Large intestine (tissue), 3 donors: ENCODE measurements around the gene BMPR1A. TPM values are rescaled to one million over a fixed set of nuclear protein-coding genes. Genes with fewer than 3 reads are reported as not detected.

Experiments used
- DNase-seq, 2 donors: peaks; one replicate each; pipeline versions ENCODE4 v3.0.0 to v3.0.0-alpha.2; 2013
- H3K27ac ChIP-seq: one replicate; pipeline ENCODE4 v1.5.1; 2013; ENCODE audit warnings: low read length
- H3K27me3 ChIP-seq: 2 replicates; pipeline ENCODE4 v1.6.1; 2013; ENCODE audit warnings: low read length; ENCODE audit not compliant: control insufficient read depth, insufficient read depth
- H3K36me3 ChIP-seq: 2 replicates; pipeline ENCODE4 v1.6.1; 2013; ENCODE audit warnings: low read length; ENCODE audit not compliant: control insufficient read depth, insufficient read depth
- H3K4me1 ChIP-seq: one replicate; pipeline ENCODE4 v1.6.1; 2013; ENCODE audit warnings: low read length; ENCODE audit not compliant: control insufficient read depth, insufficient read depth
- H3K4me3 ChIP-seq: one replicate; pipeline ENCODE4 v1.5.1; 2013; ENCODE audit warnings: low read length
- H3K9me3 ChIP-seq: one replicate; pipeline ENCODE4 v1.6.1; 2013; ENCODE audit warnings: mild to moderate bottlenecking, low read depth, low read length, moderate library complexity; ENCODE audit not compliant: control insufficient read depth
- WGBS: methylation state at CpG from one replicate; pipeline ENCODE4 v1.1.5; 2013; ENCODE audit warnings: low lambda C conversion rate; ENCODE audit not compliant: insufficient coverage; 5-methylcytosine and 5-hydroxymethylcytosine counted together
- polyA plus RNA-seq: library from polyadenylated mRNA; unstranded; fragments of 120-200 nt; gene quantifications from one replicate; pipeline ENCODE4 v1.2.1, GENCODE V29; 2013

Gene BMPR1A
- polyA plus RNA-seq, 1 donor = 41.5 TPM

- H3K27me3 ChIP-seq = no peaks in the 10 kb centered on the region
- WGBS = 0% methylated on average over 2 of the region's 3 CpGs
- H3K4me3 ChIP-seq = no peak overlapping the region
- peaks cover 8% of the 10 kb centered on the region for H3K4me1 ChIP-seq
- DNase-seq = peak in 1 of 2 donors; percentile 13
- H3K36me3 ChIP-seq = no peaks in the 10 kb centered on the region
- H3K9me3 ChIP-seq = no peaks in the 10 kb centered on the region
- no peak overlapping the region for H3K27ac ChIP-seq
Observed at GRCh38 chr10:86759073-86759672, 2.8 kb downstream of the BMPR1A start.

GRCh38 chr10:86763404-86763803 is 7.0 kb downstream of the BMPR1A start:
- Histone ChIP-seq H3K9me3 (no peaks in the 10 kb centered on the region), H3K4me3 (no peak overlapping the region), H3K36me3 (no peaks in the 10 kb centered on the region), H3K4me1 (peaks cover 4% of the 10 kb centered on the region), H3K27ac (no peak overlapping the region), H3K27me3 (no peaks in the 10 kb centered on the region)
- 96% methylated on average over 2 of the region's 5 CpGs for WGBS
- no peak for DNase-seq

- no peaks in the 10 kb centered on the region for H3K36me3 ChIP-seq
- 95% methylated on average over 2 of the region's 2 CpGs for WGBS
- H3K9me3 ChIP-seq = no peaks in the 10 kb centered on the region
- no peaks in the 10 kb centered on the region for H3K4me1 ChIP-seq
- no peak overlapping the region for H3K4me3 ChIP-seq
- no peak for DNase-seq
- H3K27me3 ChIP-seq = no peaks in the 10 kb centered on the region
- no peak overlapping the region for H3K27ac ChIP-seq
Observed at GRCh38 chr10:86765548-86765947, 9.1 kb downstream of the BMPR1A start.

- H3K27me3 ChIP-seq = no peaks in the 10 kb centered on the region
- H3K9me3 ChIP-seq = no peaks in the 10 kb centered on the region
- no peaks in the 10 kb centered on the region for H3K4me1 ChIP-seq
- H3K36me3 ChIP-seq = no peaks in the 10 kb centered on the region
- no peak for DNase-seq
- no peak overlapping the region for H3K4me3 ChIP-seq
- WGBS = 20% methylated on average over 1 of the region's 1 CpG
- no peak overlapping the region for H3K27ac ChIP-seq
Observed at GRCh38 chr10:86768412-86769062, 12.1 kb downstream of the BMPR1A start.

- WGBS = no CpG with 5 or more reads among the region's 10 CpGs
Observed at GRCh38 chr10:86769991-86770390, 13.6 kb downstream of the BMPR1A start.

GRCh38 chr10:86770412-86770960 is 14.1 kb downstream of the BMPR1A start:
- DNase-seq = no peak
- no peak overlapping the region for H3K27ac ChIP-seq
- 100% methylated on average over 1 of the region's 2 CpGs for WGBS
- no peaks in the 10 kb centered on the region for H3K36me3 ChIP-seq
- no peaks in the 10 kb centered on the region for H3K9me3 ChIP-seq
- no peaks in the 10 kb centered on the region for H3K27me3 ChIP-seq
- H3K4me3 ChIP-seq = no peak overlapping the region
- peaks cover 3% of the 10 kb centered on the region for H3K4me1 ChIP-seq

More at GRCh38 chr10:86769991-86770390, 13.6 kb downstream of the BMPR1A start:
- H3K4me3 ChIP-seq = no peak overlapping the region
- H3K27me3 ChIP-seq = no peaks in the 10 kb centered on the region
- H3K9me3 ChIP-seq = no peaks in the 10 kb centered on the region
- H3K36me3 ChIP-seq = no peaks in the 10 kb centered on the region
- peaks cover under 1% of the 10 kb centered on the region for H3K4me1 ChIP-seq
- no peak overlapping the region for H3K27ac ChIP-seq
- no peak for DNase-seq

GRCh38 chr10:86773498-86773897 is 17.1 kb downstream of the BMPR1A start:
- Histone ChIP-seq H3K27ac (no peak overlapping the region), H3K9me3 (no peaks in the 10 kb centered on the region), H3K4me1 (peaks cover 3% of the 10 kb centered on the region), H3K4me3 (no peak overlapping the region), H3K27me3 (no peaks in the 10 kb centered on the region), H3K36me3 (no peaks in the 10 kb centered on the region)
- WGBS = 100% methylated on average over 1 of the region's 6 CpGs
- no peak for DNase-seq

GRCh38 chr10:86775056-86775869 is 18.8 kb downstream of the BMPR1A start:
- no CpG with 5 or more reads among the region's 6 CpGs for WGBS
- no peak overlapping the region for H3K4me3 ChIP-seq
- H3K27me3 ChIP-seq = no peaks in the 10 kb centered on the region
- peak overlapping the region; percentile 39 for H3K27ac ChIP-seq
- peak; percentile 52 to 79 for DNase-seq
- H3K36me3 ChIP-seq = no peaks in the 10 kb centered on the region
- peaks cover 3% of the 10 kb centered on the region for H3K4me1 ChIP-seq
- H3K9me3 ChIP-seq = no peaks in the 10 kb centered on the region

- DNase-seq = no peak
Observed at GRCh38 chr10:86775870-86776180, 19.4 kb downstream of the BMPR1A start.

GRCh38 chr10:86779220-86780017 is 23.0 kb downstream of the BMPR1A start:
- WGBS = no CpG with 5 or more reads among the region's 5 CpGs
- no peak overlapping the region for H3K4me3 ChIP-seq
- H3K9me3 ChIP-seq = no peaks in the 10 kb centered on the region
- H3K36me3 ChIP-seq = no peaks in the 10 kb centered on the region
- H3K27ac ChIP-seq = no peak overlapping the region
- H3K27me3 ChIP-seq = no peaks in the 10 kb centered on the region
- DNase-seq = no peak
- peaks cover 3% of the 10 kb centered on the region for H3K4me1 ChIP-seq

More at GRCh38 chr10:86775870-86776180, 19.4 kb downstream of the BMPR1A start:
- H3K27me3 ChIP-seq = no peaks in the 10 kb centered on the region
- H3K36me3 ChIP-seq = no peaks in the 10 kb centered on the region
- no peaks in the 10 kb centered on the region for H3K9me3 ChIP-seq
- H3K27ac ChIP-seq = peak overlapping the region; percentile 39
- H3K4me1 ChIP-seq = peaks cover 3% of the 10 kb centered on the region
- 100% methylated on average over 1 of the region's 3 CpGs for WGBS
- no peak overlapping the region for H3K4me3 ChIP-seq
